ENCODE data around the gene INO80D. TPM values are rescaled to one million over a fixed set of nuclear protein-coding genes. Genes with fewer than 3 reads are reported as not detected.
A peak's percentile ranks its signal among the peaks of the same experiment; 100 is the strongest.
"Not testable (repeated sequence)": the region's sequence is repeated elsewhere in the genome, so short reads cannot be mapped to it uniquely, and the experiment has no call there.

The INO80D gene
- total RNA-seq, 1 experiment from 2014 or later: 7.4 TPM

GRCh38 chr2:206084870-206085741, 868 bp downstream of the INO80D start:
- DNase-seq (ENCODE audit: extremely low read depth, low read depth): peak; percentile 18

GRCh38 chr2:206084439-206084869, 1.5 kb downstream of the INO80D start:
- DNase-seq (ENCODE audit: extremely low read depth, low read depth): peak; percentile 65

GRCh38 chr2:206083602-206084438, 2.2 kb downstream of the INO80D start:
- DNase-seq (ENCODE audit: extremely low read depth, low read depth): no peak

GRCh38 chr2:206082298-206082843, 3.6 kb downstream of the INO80D start:
- no peak for DNase-seq (ENCODE audit: extremely low read depth, low read depth)

- no peak for DNase-seq (ENCODE audit: extremely low read depth, low read depth)
Measured at GRCh38 chr2:206080927-206081326, 5.0 kb downstream of the INO80D start.

GRCh38 chr2:206079699-206080465, 6.1 kb downstream of the INO80D start:
- DNase-seq (ENCODE audit: extremely low read depth, low read depth): no peak

GRCh38 chr2:206077879-206078278, 8.1 kb downstream of the INO80D start:
- DNase-seq (ENCODE audit: extremely low read depth, low read depth): not testable (repeated sequence)

GRCh38 chr2:206075113-206075512, 10.9 kb downstream of the INO80D start:
- DNase-seq (ENCODE audit: extremely low read depth, low read depth): no peak

- DNase-seq (ENCODE audit: extremely low read depth, low read depth): no peak
Measured at GRCh38 chr2:206071807-206072206, 14.2 kb downstream of the INO80D start.

GRCh38 chr2:206069417-206069816, 16.6 kb downstream of the INO80D start:
- DNase-seq (ENCODE audit: extremely low read depth, low read depth): no peak

GRCh38 chr2:206068207-206068606, 17.8 kb downstream of the INO80D start:
- no peak for DNase-seq (ENCODE audit: extremely low read depth, low read depth)

GRCh38 chr2:206064077-206064476, 21.9 kb downstream of the INO80D start:
- no peak for DNase-seq (ENCODE audit: extremely low read depth, low read depth)

- DNase-seq (ENCODE audit: extremely low read depth, low read depth): no peak
Measured at GRCh38 chr2:206063635-206064034, 22.3 kb downstream of the INO80D start.

GRCh38 chr2:206062724-206063123, 23.2 kb downstream of the INO80D start:
- no peak for DNase-seq (ENCODE audit: extremely low read depth, low read depth)

- no peak for DNase-seq (ENCODE audit: extremely low read depth, low read depth)
Measured at GRCh38 chr2:206056286-206056685, 29.7 kb downstream of the INO80D start.

GRCh38 chr2:206054952-206055351, 31.0 kb downstream of the INO80D start:
- DNase-seq (ENCODE audit: extremely low read depth, low read depth): no peak

GRCh38 chr2:206051912-206052311, 34.1 kb downstream of the INO80D start:
- DNase-seq (ENCODE audit: extremely low read depth, low read depth): no peak

GRCh38 chr2:206049392-206049791, 36.6 kb downstream of the INO80D start:
- DNase-seq (ENCODE audit: extremely low read depth, low read depth): no peak

GRCh38 chr2:206045251-206045650, 40.7 kb downstream of the INO80D start:
- no peak for DNase-seq (ENCODE audit: extremely low read depth, low read depth)

GRCh38 chr2:206040525-206040924, 45.4 kb downstream of the INO80D start:
- no peak for DNase-seq (ENCODE audit: extremely low read depth, low read depth)

Data from NCI-H460 (cell line).